ENCODE measurements around the gene ENSA.
"Not testable (repeated sequence)": the region's sequence is repeated elsewhere in the genome, so short reads cannot be mapped to it uniquely, and the experiment has no call there.

The ENSA gene, protein sequence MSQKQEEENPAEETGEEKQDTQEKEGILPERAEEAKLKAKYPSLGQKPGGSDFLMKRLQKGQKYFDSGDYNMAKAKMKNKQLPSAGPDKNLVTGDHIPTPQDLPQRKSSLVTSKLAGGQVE

DNA sequence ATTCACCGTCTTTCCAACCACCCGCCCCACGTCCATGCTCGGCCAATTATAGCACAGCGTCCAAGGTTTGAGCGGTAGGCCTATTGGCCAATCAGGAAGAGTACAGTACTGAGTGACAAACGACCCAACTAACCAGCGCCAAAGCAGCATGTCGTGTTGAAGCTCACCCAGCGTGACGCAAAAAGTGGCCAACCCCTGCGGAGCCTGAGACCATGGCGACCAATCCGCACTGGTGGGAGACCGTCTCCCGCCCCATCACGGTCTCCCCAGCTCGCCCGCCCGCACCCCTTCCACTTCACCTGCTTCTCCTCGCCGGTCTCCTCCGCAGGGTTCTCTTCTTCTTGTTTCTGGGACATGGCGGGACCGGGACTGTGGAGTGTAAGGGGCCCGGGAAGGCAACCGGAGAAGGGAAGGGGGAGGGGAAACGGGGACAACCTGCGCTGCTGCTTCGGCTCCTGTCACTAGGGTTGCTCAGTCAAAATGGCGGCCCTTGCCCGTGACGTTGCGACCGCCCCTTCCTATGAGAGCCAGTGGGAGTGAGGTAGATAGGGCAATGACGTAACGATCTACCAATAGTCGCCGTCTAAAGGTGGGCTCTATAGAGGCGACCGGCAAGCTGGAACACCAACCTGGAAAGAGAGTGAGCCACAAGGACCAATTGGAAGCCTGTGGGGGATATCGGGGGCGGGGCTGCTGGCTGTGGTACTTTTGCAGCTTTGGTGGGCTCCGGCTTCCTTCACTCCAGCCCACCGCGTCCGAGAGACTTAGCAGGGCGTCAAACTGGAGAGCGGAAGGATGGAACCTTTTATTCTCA lies at the start of gene ENSA:
ENSA (minus strand) TSS at position 498 of the 814 bp plus-strand sequence; CDS start at position 356, 142 bp downstream.
- peak; percentile 100 for DNase-seq

DNA sequence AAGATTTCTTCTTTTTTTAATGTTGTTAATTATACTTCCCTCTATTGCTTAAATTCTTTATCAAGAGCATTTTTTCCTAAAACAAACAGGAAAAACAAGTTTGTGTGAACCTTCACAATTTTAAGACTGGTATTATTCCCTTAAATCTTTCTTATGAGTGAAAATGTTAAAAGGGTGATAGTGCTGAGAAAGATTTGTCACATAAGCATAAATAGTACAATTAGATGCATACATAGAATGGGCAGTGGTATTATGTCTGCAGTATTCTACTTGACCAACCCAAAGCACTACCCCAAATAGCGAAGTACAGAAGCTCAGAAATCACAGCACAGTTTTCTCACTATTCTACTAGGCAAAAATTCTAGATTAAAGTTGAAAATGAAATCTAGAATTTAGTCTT lies 49.6 kb upstream of the ENSA start:
- no peak for DNase-seq

DNA sequence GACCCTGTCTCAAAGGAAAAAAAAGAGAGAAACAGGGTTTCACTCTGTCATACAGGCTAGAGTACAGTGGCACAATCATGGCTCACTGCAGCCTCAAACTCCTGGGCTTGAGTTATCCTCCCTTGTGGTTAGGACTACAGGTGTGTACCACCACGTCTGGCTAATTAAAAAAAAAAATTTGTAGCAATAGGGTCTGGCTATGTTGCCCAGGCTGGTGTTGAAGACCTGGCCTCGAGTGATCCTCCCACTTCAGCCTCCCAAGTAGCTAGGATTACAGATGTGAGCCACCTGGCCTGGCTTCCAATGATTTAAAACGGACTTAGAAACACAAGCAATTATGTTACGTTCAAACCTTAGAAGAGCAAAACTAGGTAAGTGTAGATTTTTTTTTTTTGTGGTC lies 45.5 kb upstream of the ENSA start:
- no peak for DNase-seq

DNA sequence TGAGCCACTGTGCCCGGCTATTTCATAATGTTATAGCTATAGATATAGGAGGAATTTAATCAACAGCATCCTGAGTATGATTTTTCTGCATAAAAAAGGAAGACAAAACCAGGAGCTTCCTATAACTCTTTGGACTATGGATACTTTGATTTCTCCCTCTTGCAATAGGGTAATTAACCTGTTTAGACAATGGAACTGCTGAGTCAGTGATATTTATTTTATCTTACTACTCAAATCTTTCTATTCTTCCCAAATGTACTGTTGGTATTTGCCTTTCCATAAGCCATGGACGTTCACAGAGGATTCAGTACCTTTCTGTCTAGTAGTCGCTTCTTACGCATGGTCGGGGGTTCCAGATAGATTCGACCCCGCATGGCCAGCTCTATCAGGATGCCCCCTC lies 33.9 kb upstream of the ENSA start:
- DNase-seq, result no peak

DNA sequence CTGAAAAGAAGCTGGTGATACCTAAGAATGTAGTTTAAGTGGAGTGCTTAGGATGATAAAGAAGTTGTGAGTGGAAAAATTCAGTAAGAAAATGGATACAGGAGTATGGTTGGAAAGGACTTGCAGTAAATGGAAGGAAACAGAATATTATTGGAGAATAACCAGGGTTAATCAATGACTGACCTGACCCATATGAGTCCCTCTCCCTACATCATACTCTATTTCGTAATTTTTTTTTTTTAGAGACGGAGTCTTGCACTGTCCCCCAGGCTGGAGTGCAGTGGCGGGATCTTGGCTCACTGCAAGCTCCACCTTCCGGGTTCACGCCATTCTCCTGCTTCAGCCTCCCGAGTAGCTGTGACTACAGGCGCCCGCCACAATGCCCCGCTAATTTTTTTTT lies 33.4 kb upstream of the ENSA start:
- DNase-seq, result no peak

DNA sequence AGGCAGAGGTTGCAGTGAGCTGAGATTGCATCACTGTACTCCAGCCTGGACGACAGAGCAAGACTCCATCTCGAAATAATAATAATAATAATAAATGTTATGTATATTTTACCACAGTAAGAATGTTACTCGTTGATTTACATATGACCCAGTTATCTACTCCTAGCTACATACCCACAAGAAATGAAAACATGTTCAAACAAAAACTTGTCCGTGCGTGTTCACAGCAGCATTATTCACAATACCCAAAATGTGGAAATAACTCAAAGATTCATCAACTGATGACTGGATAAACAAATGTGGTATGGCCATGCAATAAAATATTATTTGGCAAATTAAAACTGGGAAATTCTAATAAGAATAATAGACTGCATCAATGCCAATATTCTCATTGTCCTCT lies 31.7 kb upstream of the ENSA start:
- DNase-seq, result no peak

DNA sequence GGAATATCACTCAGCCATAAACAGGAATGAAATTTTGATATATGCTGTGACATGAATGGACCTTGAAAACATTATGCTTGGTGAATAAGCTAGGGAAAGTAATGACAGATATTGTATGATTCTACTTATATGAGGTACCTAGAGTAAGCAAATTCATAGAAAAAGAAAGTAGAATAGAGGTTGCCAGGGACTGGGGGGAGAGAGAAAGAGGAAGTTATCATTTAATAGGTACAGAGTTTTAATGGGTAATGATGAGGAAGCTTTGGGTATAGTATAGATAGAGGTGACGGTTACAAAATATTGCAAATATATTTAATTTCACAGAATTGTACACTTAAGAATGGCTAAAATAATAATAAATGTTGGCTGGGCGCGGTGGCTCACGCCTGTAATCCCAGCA lies 31.2 kb upstream of the ENSA start:
- no peak for DNase-seq

DNA sequence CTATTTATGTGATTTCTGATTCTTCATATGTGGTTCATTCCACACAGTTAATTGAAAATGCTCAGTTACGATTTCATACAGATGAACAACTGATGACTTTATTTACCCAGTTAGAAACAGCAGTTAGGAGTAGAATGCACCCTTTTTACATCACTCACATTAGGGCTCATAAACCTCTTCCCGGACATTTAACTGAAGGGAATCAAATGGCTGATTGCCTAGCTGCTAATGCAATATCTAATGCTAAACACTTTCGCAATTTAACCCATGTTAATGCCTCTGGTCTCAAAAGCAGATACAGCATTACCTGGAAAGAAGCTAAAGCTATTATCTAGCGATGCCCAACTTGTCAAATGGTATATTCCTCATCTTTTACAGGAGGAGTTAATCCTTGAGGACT lies 27.7 kb upstream of the ENSA start:
- not testable (repeated sequence) for DNase-seq

DNA sequence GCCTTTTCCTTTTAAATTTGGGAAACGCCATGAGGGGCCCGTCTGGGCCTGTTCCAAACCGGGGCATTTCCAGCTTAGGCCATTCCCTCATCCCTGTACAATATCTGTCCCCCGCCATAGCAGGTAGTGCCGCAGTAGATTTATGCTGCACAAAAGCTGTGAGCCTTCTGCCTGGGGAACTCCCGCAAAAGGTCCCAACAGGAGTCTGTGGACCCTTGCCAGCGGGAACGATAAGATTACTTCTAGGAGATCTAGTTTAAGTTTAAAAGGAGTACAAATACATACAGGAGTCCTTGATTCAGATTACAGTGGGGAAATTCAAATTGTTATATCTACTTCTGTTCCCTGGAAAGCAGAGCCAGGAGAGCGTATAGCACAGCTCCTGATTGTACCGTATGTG lies 25.2 kb upstream of the ENSA start:
- not testable (repeated sequence) for DNase-seq

DNA sequence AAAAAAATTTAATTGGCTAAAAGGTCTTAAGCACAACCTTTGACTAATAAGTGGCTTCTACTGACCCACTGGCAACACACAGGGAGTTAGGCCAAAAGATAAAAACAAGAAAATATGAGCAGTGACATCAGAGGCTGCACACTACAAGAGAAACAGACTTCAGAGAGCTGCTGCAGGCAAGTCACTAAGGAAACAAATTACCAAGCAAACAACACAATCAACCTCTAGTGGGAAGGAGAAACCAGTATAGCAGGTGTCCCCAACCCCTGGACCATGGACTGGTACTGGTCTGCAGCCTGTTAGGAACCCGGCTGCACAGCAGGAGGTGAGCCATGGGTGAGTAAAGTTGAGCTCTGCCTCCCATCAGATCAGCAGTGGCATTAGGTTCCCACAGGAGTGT lies 20.8 kb upstream of the ENSA start:
- peak in 1 of 2 experiments; percentile 58 for DNase-seq

DNA sequence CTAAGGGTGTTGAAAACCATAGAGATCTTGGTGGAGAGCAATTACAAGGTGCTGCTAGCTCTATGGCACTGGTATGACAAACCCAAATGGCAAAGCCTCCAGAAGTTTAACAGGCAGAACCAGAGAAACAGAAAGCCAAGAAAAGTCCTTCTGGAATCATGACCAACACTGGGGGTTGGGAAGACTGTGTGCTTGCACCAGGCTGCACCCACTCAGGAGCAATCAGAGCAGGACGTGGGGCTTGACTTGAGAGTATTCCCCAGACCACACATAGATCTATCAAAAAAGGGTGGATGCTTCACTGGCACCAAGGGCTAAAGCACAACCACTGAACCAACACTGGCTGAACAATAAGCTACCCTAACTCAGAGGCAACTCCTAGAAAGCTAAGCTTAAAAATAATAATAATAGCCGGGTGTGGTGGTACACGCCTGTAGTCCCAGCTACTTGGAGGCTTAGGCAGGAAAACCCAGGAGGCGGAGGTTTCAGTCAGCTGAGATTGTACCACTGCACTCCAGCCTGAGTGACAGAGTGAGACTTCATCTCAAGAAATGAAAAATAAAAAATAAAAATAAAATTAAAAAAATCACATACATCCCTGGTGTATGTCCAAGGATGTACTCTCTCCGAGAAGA lies 20.1 kb upstream of the ENSA start:
- DNase-seq, result no peak

DNA sequence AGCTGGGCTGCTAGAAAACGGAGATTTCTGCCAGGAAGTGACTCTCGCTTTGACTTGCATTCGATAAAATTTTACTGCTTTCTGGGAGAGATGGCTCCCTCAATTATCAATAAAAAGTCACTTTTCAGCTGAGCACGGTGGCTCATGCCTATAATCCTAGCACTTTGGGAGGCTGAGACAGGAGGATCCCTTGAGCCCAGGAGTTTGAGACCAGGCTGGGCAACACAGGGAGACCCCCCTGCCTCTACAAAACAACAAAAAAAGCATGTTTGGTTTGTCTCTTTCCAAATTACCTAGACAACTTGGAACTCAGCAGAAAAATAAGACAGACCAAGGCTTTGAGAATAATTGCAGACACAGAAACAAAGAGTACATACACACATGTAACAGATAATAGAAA lies 12.9 kb upstream of the ENSA start:
- no peak for DNase-seq

DNA sequence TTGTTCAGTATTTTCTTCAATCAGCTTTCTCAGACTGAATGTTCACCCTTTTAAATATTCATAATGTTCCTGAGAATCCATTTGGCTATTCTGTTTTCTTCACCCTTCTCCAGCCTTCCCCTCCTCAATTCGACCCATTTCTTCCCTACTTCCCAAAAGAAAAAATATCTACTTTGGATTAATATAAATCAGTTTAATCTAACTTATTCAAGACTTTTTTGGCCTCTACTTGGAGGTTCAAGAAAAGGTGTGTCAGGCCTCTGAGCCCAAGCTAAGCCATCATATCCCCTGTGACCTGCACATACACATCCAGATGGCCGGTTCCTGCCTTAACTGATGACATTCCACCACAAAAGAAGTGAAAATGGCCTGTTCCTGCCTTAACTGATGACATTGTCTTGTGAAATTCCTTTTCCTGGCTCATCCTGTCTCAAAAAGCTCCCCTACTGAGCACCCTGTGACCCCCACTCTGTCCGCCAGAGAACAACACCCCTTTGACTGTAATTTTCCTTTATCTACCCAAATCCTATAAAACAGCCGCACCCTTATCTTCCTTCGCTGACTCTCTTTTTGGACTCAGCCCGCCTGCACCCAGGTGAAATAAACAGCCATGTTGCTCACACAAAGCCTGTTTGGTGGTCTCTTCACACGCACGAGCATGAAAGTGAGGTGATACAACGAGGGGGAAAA lies 11.9 kb upstream of the ENSA start:
- DNase-seq, result not testable (repeated sequence)

DNA sequence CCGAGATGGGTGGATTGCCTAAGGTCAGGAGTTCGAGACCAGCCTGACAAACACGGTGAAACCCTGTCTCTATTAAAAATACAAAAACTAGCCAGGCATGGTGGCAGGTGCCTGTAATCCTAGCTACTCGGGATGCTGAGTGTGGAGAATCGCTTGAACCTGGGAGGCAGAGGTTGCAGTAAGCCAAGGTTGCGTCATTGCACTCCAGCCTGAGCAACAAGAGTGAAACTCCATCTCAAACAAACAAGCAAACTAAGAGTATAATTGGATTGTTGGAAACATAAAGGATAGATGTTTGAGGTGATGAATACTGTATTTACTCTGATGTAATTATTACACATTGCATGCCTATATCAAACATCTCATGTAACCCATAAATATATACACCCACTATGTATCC lies 9.0 kb upstream of the ENSA start:
- DNase-seq, result not testable (repeated sequence)

DNA sequence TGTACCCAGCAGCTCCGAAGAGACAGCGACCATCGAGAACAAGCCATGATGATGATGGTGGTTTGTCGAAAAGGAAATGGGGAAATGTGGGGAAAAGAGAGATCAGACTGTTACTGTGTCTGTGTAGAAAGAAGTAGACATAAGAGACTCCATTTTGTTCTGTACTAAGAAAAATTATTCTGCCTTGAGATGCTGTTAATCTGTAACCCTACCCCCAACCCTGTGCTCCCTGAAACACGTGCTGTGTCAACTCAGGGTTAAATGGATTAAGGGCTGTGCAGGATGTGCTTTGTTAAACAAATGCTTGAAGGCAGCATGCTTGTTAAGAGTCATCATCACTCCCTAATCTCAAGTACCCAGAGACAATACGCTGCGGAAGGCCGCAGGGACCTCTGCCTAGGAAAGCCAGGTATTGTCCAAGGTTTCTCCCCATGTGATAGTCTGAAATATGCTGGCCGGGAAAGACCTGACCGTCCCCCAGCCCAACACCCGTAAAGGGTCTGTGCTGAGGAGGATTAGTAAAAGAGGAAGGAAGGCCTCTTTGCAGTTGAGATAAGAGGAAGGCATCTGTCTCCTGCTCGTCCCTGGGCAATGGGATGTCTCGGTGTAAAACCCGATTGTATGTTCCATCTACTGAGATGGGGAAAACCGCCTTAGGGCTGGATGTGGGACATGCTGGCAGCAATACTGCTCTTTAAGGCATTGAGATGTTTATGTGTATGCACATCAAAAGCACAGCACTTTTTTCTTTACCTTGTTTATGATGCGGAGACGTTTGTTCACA lies 5.6 kb upstream of the ENSA start:
- not testable (repeated sequence) for DNase-seq

DNA sequence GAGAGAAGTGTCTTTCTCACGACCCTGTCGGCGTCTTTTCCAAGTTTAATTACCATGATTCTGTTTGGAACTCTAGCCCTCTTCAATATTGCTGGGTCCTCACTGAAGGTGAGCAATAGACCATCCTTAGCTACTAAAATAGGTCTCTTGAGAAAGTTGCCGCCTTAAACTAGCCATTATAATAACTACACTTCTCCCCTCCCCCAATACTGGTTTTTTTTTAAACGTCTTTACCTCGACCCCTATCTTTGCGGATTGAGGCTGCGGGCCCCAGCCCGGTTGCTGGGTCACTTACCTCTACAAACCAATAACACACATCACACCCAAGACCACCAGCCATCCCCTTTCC lies 672 bp downstream of the ENSA start:
- DNase-seq, result no peak

DNA sequence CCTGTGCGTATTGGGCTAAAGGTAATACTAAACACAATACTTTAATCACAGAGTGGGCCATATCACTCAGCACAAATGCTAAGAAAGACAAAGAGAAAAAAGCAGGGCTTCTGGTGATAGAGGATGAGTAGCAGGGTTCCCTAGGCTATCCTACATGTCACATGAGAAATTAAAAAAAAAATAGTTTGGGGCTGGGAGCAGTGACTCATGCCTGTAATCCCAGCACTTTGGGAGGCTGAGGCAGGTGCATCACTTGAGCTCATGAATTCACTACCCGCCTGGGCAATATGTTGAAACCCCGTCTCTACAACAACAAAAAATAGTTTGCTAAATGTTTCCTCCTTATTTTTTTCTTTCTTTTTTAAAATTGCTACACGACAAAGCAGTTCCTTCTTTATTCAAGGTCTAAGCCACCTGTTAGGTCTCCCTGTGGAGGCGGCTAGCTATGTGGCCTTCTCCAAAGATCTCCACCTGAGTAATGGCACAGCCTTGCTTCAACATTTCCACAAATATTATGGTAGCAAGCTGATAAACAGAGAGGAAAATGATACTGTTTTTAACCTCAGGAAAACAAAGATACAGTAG lies 1.5 kb downstream of the ENSA start:
- DNase-seq, result no peak

DNA sequence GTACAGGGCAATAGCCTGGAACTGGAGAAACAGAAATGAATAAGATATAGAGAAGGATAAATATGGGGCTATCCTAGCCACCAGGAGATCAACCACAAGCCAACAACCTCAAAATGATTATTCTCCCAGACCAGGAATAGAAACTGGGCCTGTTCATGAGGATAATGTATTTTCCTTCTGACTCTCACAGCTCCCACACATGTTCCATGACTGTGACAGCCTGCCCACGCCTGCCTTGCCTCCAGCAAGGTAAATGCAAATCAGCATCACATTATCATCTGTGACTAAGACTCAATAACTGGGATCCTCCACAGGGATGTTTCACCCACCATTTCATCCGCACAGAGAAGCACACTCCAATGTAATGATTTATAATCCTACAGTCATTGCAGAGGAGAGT lies 3.3 kb downstream of the ENSA start:
- DNase-seq, result no peak

DNA sequence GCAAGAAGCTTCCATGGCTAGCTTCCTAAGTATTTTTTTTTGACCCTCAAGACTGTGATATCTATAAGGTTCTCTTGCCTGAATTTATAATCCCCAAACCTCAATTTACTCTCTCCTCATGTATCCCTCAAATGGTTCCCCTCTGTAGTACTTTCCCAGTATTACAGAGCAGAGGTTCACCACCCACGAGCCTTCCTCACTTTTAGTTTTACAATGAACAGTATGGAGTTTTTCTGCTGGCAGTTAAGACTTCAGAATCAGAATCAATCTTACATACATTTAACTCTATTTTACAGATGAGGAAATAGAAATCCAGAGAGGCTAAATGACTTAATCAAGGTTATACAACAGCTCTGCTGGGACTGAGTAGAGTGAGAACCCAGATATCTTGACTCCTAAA lies 4.9 kb downstream of the ENSA start:
- DNase-seq, result not testable (repeated sequence)

DNA sequence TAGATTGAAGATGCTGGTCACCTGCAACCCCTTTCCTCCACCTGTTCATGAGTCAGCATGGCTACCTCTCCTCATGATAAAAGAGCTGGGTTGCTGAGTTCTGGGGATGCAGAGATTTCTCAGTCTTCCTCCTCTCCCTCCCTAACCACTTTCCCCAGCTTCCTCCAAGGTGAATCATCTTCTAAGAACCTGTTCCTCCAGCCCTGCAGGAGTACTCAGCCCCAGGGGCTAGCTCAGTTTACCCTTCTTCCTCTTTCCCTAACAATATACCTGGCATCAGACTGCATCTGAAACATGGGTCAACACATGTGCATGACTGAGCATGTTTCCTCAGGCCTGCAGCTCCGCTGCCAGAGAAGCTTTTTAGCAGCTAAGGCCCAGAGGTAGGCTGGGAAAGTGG lies 5.3 kb downstream of the ENSA start:
- not testable (repeated sequence) for DNase-seq

DNA sequence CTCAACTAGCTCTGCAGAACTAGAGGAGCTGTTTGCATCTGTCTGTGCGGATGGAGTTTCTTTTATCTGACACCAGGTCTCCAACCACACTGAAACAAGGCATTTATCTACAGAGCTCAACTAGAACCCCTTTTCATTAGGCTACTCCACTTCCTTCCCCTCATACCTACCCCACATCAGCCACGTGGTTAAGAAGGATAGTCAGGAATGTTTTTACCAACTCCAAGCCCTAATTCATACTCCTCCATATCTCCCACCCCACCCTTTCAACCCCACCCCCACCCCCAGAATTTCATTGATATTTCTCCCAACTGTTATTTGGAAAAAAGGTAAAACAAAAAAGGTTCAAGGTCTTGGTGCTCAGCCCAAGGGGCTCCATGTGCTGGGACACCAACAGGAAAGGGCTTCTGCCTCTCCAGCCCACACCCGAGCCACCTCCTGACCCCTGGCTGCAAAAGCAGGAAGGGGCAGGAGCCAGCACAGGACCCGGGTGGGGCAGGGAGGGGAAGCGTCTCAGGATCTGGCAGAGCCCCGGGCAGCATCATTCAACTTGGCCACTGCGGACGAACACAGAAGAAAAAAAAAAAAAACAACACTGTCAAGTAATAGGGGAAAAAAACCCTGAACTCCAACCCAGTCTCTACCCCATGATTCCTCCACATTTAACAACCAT lies 7.0 kb downstream of the ENSA start:
- no peak for DNase-seq
